ENCODE measurements around the gene CLEC4A. TPM values are rescaled to one million over a fixed set of nuclear protein-coding genes. Genes with fewer than 3 reads are reported as not detected.
"Not testable (repeated sequence)": the region's sequence is repeated elsewhere in the genome, so short reads cannot be mapped to it uniquely, and the experiment has no call there.

CLEC4A gene
- total RNA-seq, 2 experiments from 2014 or later = 0.34 TPM; not detected in 1

- H3K36me3 Mint-ChIP-seq (ENCODE audit: low read depth) = peaks cover 65% of the 10 kb centered on the region
- POLR2A ChIA-PET = interaction anchor here (0.8 to 1.0 kb wide), 2 partner anchors 22 to 152 kb away, joined by 3 read pairs; partner anchors contain the start of gene SLC2A3
These were observed 34.8 kb upstream of the CLEC4A start for GRCh38 chr12:8088574-8088973.

GRCh38 chr12:8089277-8089676 is 34.1 kb upstream of the CLEC4A start:
- Mint-ChIP-seq H3K27ac (peak overlapping the region; percentile 92), H3K4me1 (ENCODE audit: low read depth) (peaks cover 48% of the 10 kb centered on the region), H3K36me3 (ENCODE audit: low read depth) (peaks cover 65% of the 10 kb centered on the region), H3K4me3 (peak overlapping the region; percentile 64)
- DNase-seq; ATAC-seq; H3K27me3 Mint-ChIP-seq (ENCODE audit: low read depth); POLR2A ChIA-PET; H3K9me3 Mint-ChIP-seq (ENCODE audit: insufficient read depth): not testable (repeated sequence)
- CTCF ChIA-PET = interaction anchor here (0.9 to 4.0 kb wide), 5 partner anchors 11 to 142 kb away, joined by 4 to 24 read pairs (median 4); partner anchors contain the start of gene FOXJ2

More at GRCh38 chr12:8088574-8088973, 34.8 kb upstream of the CLEC4A start:
- Mint-ChIP-seq H3K27me3 (ENCODE audit: low read depth) (no peaks in the 10 kb centered on the region), H3K27ac (peak overlapping the region; percentile 92), H3K4me3 (peak overlapping the region; percentile 64), H3K9me3 (ENCODE audit: insufficient read depth) (no peaks in the 10 kb centered on the region), H3K4me1 (ENCODE audit: low read depth) (peaks cover 55% of the 10 kb centered on the region)
- peak; percentile 64 for DNase-seq
- ATAC-seq = peak; percentile 86
- CTCF ChIA-PET = interaction anchor here (0.9 to 4.0 kb wide), 7 partner anchors 11 to 143 kb away, joined by 3 to 24 read pairs (median 4); partner anchors contain the start of gene FOXJ2

GRCh38 chr12:8089716-8090115 is 33.7 kb upstream of the CLEC4A start:
- Mint-ChIP-seq H3K27ac (peak overlapping the region; percentile 31), H3K27me3 (ENCODE audit: low read depth) (no peaks in the 10 kb centered on the region), H3K36me3 (ENCODE audit: low read depth) (peaks cover 65% of the 10 kb centered on the region), H3K4me1 (ENCODE audit: low read depth) (peaks cover 44% of the 10 kb centered on the region), H3K4me3 (no peak overlapping the region), H3K9me3 (ENCODE audit: insufficient read depth) (no peaks in the 10 kb centered on the region)
- DNase-seq = no peak
- ChIA-PET POLR2A (no interaction called here), CTCF (interaction anchor here (4.0 kb wide), 1 partner anchor 12 kb away, joined by 24 read pairs; no protein-coding TSS in a partner anchor)
- ATAC-seq = no peak

- H3K36me3 Mint-ChIP-seq (ENCODE audit: low read depth) = peaks cover 80% of the 10 kb centered on the region
- H3K4me3 Mint-ChIP-seq = no peak overlapping the region
- H3K9me3 Mint-ChIP-seq (ENCODE audit: insufficient read depth) = no peaks in the 10 kb centered on the region
- no peak for DNase-seq
- H3K27me3 Mint-ChIP-seq (ENCODE audit: low read depth) = no peaks in the 10 kb centered on the region
- peaks cover 25% of the 10 kb centered on the region for H3K4me1 Mint-ChIP-seq (ENCODE audit: low read depth)
- CTCF ChIA-PET = interaction anchor here (0.9 to 2.1 kb wide), 2 partner anchors 15 to 16 kb away, joined by 3 to 10 read pairs; no protein-coding TSS in a partner anchor
- no peak overlapping the region for H3K27ac Mint-ChIP-seq
- POLR2A ChIA-PET = no interaction called here
- ATAC-seq = no peak
These were observed 30.1 kb upstream of the CLEC4A start for GRCh38 chr12:8093291-8093690.

- ChIA-PET POLR2A (no interaction called here), CTCF (interaction anchor here (3.9 kb wide), 1 partner anchor 12 kb away, joined by 21 read pairs; no protein-coding TSS in a partner anchor)
- Mint-ChIP-seq H3K27ac (no peak overlapping the region), H3K36me3 (ENCODE audit: low read depth) (peaks cover 70% of the 10 kb centered on the region), H3K9me3 (ENCODE audit: insufficient read depth) (no peaks in the 10 kb centered on the region), H3K4me3 (no peak overlapping the region), H3K27me3 (ENCODE audit: low read depth) (no peaks in the 10 kb centered on the region), H3K4me1 (ENCODE audit: low read depth) (peaks cover 7% of the 10 kb centered on the region)
- DNase-seq = no peak
- ATAC-seq = no peak
These were observed 27.0 kb upstream of the CLEC4A start for GRCh38 chr12:8096281-8096915.

GRCh38 chr12:8099235-8099634 is 24.2 kb upstream of the CLEC4A start:
- Mint-ChIP-seq H3K4me3 (no peak overlapping the region), H3K36me3 (ENCODE audit: low read depth) (peaks cover 48% of the 10 kb centered on the region), H3K4me1 (ENCODE audit: low read depth) (peaks cover 7% of the 10 kb centered on the region), H3K9me3 (ENCODE audit: insufficient read depth) (no peaks in the 10 kb centered on the region), H3K27me3 (ENCODE audit: low read depth) (no peaks in the 10 kb centered on the region), H3K27ac (no peak overlapping the region)
- ATAC-seq (no peak), DNase-seq (no peak)
- POLR2A ChIA-PET = no interaction called here
- CTCF ChIA-PET = interaction anchor here (1.2 to 3.9 kb wide), 2 partner anchors 9 to 132 kb away, joined by 3 to 21 read pairs; no protein-coding TSS in a partner anchor

GRCh38 chr12:8108808-8109398 is 14.5 kb upstream of the CLEC4A start:
- ATAC-seq (peak; percentile 61), DNase-seq (peak; percentile 86)
- peaks cover 16% of the 10 kb centered on the region for H3K36me3 Mint-ChIP-seq (ENCODE audit: low read depth)
- no peak overlapping the region for H3K27ac Mint-ChIP-seq
- no peak overlapping the region for H3K4me3 Mint-ChIP-seq
- H3K9me3 Mint-ChIP-seq (ENCODE audit: insufficient read depth) = peaks cover 4% of the 10 kb centered on the region
- ChIA-PET POLR2A (no interaction called here), CTCF (interaction anchor here (0.8 to 3.7 kb wide), 29 partner anchors 8 to 275 kb away, joined by 3 to 41 read pairs (median 5); partner anchors contain the start of genes CLEC4A and ZNF705A)
- H3K27me3 Mint-ChIP-seq (ENCODE audit: low read depth) = no peaks in the 10 kb centered on the region
- H3K4me1 Mint-ChIP-seq (ENCODE audit: low read depth) = peaks cover 10% of the 10 kb centered on the region

- H3K27ac Mint-ChIP-seq; H3K36me3 Mint-ChIP-seq (ENCODE audit: low read depth); ATAC-seq; H3K4me3 Mint-ChIP-seq; DNase-seq; H3K4me1 Mint-ChIP-seq (ENCODE audit: low read depth); H3K9me3 Mint-ChIP-seq (ENCODE audit: insufficient read depth); POLR2A ChIA-PET; H3K27me3 Mint-ChIP-seq (ENCODE audit: low read depth): not testable (repeated sequence)
- CTCF ChIA-PET = interaction anchor here (4.1 kb wide), 1 partner anchor 119 kb away, joined by 14 read pairs; no protein-coding TSS in a partner anchor
These were observed 10.3 kb upstream of the CLEC4A start for GRCh38 chr12:8113117-8113516.

- Mint-ChIP-seq H3K27ac (no peak overlapping the region), H3K4me3 (no peak overlapping the region), H3K36me3 (ENCODE audit: low read depth) (no peaks in the 10 kb centered on the region), H3K27me3 (ENCODE audit: low read depth) (no peaks in the 10 kb centered on the region), H3K9me3 (ENCODE audit: insufficient read depth) (no peaks in the 10 kb centered on the region), H3K4me1 (ENCODE audit: low read depth) (peaks cover 2% of the 10 kb centered on the region)
- POLR2A ChIA-PET = no interaction called here
- CTCF ChIA-PET = interaction anchor here (2.1 kb wide), 1 partner anchor 11 kb away, joined by 15 read pairs; no protein-coding TSS in a partner anchor
- DNase-seq (no peak), ATAC-seq (no peak)
These were observed 3.2 kb upstream of the CLEC4A start for GRCh38 chr12:8120072-8120713.

- ATAC-seq (peak; percentile 92), DNase-seq (peak; percentile 58)
- Mint-ChIP-seq H3K9me3 (ENCODE audit: insufficient read depth) (no peaks in the 10 kb centered on the region), H3K36me3 (ENCODE audit: low read depth) (peaks cover 4% of the 10 kb centered on the region), H3K4me3 (no peak overlapping the region), H3K27me3 (ENCODE audit: low read depth) (no peaks in the 10 kb centered on the region), H3K4me1 (ENCODE audit: low read depth) (peaks cover 19% of the 10 kb centered on the region), H3K27ac (no peak overlapping the region)
- POLR2A ChIA-PET = no interaction called here
- CTCF ChIA-PET = interaction anchor here (1.0 kb wide), 2 partner anchors 61 to 104 kb away, joined by 3 to 4 read pairs; partner anchors contain the start of gene C3AR1
These were observed 3.7 kb downstream of the CLEC4A start for GRCh38 chr12:8127138-8127537.

- H3K36me3 Mint-ChIP-seq (ENCODE audit: low read depth); H3K4me1 Mint-ChIP-seq (ENCODE audit: low read depth); DNase-seq; H3K27ac Mint-ChIP-seq; CTCF ChIA-PET; H3K4me3 Mint-ChIP-seq; H3K27me3 Mint-ChIP-seq (ENCODE audit: low read depth); H3K9me3 Mint-ChIP-seq (ENCODE audit: insufficient read depth); ATAC-seq: not testable (repeated sequence)
- POLR2A ChIA-PET = interaction anchor here (0.5 kb wide), 1 partner anchor 20 kb away, joined by 4 read pairs; no protein-coding TSS in a partner anchor
These were observed 10.4 kb downstream of the CLEC4A start for GRCh38 chr12:8133636-8134397.

All from activated CD8-positive, alpha-beta T cell treated with anti-CD3 and anti-CD28 coated beads, Interleukin-2, amount 10 ng/mL, durations not matched to agents 7 days and 5 days (primary cell).